ENCODE measurements around the gene ADAMTS10. TPM values are rescaled to one million over a fixed set of nuclear protein-coding genes. Genes with fewer than 3 reads are reported as not detected.

The ADAMTS10 gene
- total and polyA plus RNA-seq, 10 donors, result 7.8 to 33.8 (median 18.0) TPM

DNA sequence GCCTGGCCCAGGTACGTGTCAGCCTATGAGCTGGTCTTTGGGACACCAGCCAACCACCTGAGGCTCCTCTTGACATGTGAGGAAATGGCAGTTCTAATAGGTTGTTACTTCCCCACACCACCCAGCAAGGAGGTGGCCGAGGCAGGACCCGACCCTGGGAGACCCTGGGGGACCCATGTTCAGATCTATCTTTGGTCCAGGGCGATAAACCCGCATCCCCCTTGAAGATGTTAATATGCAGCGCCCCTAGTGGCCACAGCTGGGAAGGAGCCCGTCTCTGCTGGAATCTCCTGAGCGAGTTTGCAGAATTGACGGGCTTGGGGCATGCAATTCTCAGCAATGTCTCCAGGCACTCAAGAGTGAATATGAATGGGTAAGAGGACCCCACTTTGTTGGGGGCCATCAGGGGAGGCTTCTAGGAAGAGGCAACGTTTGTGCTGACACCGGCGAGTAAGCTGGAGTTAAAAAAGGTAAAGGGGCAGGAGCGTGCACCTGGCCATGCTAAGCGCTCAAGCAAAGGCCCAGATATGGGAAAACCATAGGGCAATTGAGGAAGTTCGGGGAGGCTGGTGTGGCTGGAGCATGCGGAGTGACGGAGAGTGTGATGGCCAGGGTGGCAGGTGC lies 31.8 kb downstream of the ADAMTS10 start:
- Histone ChIP-seq H3K36me3 (no peaks in the 10 kb centered on the region), H3K4me3 (peak overlapping the region in 1 of 8 donors; percentile 74), H3K27me3 (replicated peaks in 1 of 7) (no peaks in the 10 kb centered on the region), H3K9me3 (no peaks in the 10 kb centered on the region), H3K4me1 (peaks cover 31 to 76% (median 58%) of the 10 kb centered on the region in 6 donors), H3K27ac (peak overlapping the region in 6 of 8 donors; percentile 9 to 97 (median 91))
- intact Hi-C loops (cut with DNase I; ENCODE audit: low total_unique reads), result no loop called here
- 15 to 27% (median 18%) methylated on average over 15 to 17 of the region's 17 CpGs for WGBS, 5 donors
- TF ChIP-seq POLR2AphosphoS5 (IDR thresholded peaks at IDR 0.05), result peak in 1 of 3 donors; percentile 57
- TF ChIP-seq, protein P1, sequence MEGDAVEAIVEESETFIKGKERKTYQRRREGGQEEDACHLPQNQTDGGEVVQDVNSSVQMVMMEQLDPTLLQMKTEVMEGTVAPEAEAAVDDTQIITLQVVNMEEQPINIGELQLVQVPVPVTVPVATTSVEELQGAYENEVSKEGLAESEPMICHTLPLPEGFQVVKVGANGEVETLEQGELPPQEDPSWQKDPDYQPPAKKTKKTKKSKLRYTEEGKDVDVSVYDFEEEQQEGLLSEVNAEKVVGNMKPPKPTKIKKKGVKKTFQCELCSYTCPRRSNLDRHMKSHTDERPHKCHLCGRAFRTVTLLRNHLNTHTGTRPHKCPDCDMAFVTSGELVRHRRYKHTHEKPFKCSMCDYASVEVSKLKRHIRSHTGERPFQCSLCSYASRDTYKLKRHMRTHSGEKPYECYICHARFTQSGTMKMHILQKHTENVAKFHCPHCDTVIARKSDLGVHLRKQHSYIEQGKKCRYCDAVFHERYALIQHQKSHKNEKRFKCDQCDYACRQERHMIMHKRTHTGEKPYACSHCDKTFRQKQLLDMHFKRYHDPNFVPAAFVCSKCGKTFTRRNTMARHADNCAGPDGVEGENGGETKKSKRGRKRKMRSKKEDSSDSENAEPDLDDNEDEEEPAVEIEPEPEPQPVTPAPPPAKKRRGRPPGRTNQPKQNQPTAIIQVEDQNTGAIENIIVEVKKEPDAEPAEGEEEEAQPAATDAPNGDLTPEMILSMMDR (IDR thresholded peaks at IDR 0.05 in 8 of 11, conservative IDR thresholded peaks at IDR 0.05 in 3 of 11), result peak; percentile 72 to 96 (median 93)
- no peak for TF ChIP-seq POLR2A (IDR thresholded peaks at IDR 0.05)
- DNase-seq, result peak; percentile 94

DNA sequence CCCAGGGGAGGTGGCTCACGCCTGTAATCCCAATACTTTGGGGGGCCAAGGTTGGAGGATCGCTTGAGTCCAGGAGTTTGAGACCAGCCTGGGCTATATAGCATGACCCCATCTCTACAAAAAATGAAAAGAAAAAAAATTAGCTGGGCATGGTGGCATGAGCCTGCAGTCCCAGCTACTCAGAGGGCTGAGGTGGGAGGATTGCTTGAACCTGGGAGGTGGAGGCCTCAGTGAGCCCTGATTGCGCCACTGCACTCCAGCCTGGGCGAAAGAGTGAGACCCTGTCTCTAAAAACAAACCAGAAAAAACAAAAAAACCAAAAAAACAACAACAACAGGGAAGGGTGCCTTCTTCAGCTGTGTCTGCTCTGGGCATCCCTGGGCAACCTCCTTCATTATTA lies 32.8 kb downstream of the ADAMTS10 start:
- intact Hi-C loops (cut with DNase I; ENCODE audit: low total_unique reads), result no loop called here
- H3K4me3 ChIP-seq, result peak overlapping the region in 6 of 8 donors; percentile 52 to 74 (median 64)

DNA sequence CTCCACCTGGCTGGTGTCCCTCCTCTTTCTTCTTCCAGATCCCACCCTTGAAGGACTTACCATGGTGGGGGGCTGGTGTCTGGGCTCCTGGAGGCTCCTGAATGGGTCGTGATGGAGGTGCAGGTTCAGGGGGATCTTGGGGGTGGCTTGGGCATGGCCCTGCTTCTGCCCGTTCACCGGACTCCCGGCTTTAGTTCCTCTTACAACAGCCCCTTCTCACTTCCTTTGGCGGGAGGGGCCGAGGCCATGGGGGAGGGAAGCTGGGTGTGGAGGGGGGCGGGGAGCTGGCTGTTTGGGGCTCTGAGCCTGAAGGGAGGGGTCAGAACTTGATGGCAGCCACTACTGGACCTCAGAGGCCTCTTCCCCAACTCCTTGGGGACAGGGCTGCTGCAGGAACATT lies 33.3 kb downstream of the ADAMTS10 start, which contains the start of gene MYO1F:
Gene MYO1F (minus strand): TSS at position 196 of the 400 bp plus-strand sequence. CDS start 133 bp downstream, at position 63.
- Histone ChIP-seq H3K4me1 (peaks cover 34 to 91% (median 67%) of the 10 kb centered on the region in 6 donors), H3K36me3 (peaks cover 0 to 7% (median 0%) of the 10 kb centered on the region in 6 donors), H3K27me3 (replicated peaks in 1 of 7) (no peaks in the 10 kb centered on the region), H3K27ac (peak within 1 kb of the TSS; percentile 63 to 97 (median 91)), H3K9me3 (no peaks in the 10 kb centered on the region), H3K4me3 (peak within 1 kb of the TSS; percentile 47 to 74 (median 58))
- TF ChIP-seq, protein P1 (IDR thresholded peaks at IDR 0.05 in 8 of 11, conservative IDR thresholded peaks at IDR 0.05 in 3 of 11), result no peak
- peak; percentile 64 to 87 (median 78) for TF ChIP-seq POLR2AphosphoS5 (IDR thresholded peaks at IDR 0.05)
- TF ChIP-seq POLR2A (IDR thresholded peaks at IDR 0.05), result peak in 1 of 3 donors; percentile 16
- DNase-seq, result peak; percentile 94
- intact Hi-C loops (cut with DNase I; ENCODE audit: low total_unique reads), result no loop called here
- WGBS, 5 donors, result 3 to 7% (median 3%) methylated on average over 3 to 7 of the region's 7 CpGs

More for the DNA sequence above, 32.8 kb downstream of the ADAMTS10 start:
- H3K27me3 ChIP-seq (replicated peaks in 1 of 7), result no peaks in the 10 kb centered on the region
- no peak for DNase-seq
- peaks cover 0 to 2% (median 0%) of the 10 kb centered on the region in 6 donors for H3K36me3 ChIP-seq
- peak overlapping the region; percentile 63 to 97 (median 91) for H3K27ac ChIP-seq
- WGBS, 5 donors, result 39 to 65% (median 44%) methylated on average over 4 of the region's 4 CpGs
- H3K4me1 ChIP-seq, result peaks cover 32 to 86% (median 62%) of the 10 kb centered on the region in 6 donors
- no peaks in the 10 kb centered on the region for H3K9me3 ChIP-seq
- no peak for TF ChIP-seq POLR2A (IDR thresholded peaks at IDR 0.05)
- TF ChIP-seq, protein P1 (IDR thresholded peaks at IDR 0.05 in 8 of 11, conservative IDR thresholded peaks at IDR 0.05 in 3 of 11), result no peak
- TF ChIP-seq POLR2AphosphoS5 (IDR thresholded peaks at IDR 0.05), result no peak

All from spleen (tissue), 11 donors.